ENCODE data around the gene YJEFN3. TPM values are rescaled to one million over a fixed set of nuclear protein-coding genes. Genes with fewer than 3 reads are reported as not detected.

The YJEFN3 gene
- total RNA-seq, 1 donor from 2014 or later, result 0.69 TPM

DNA sequence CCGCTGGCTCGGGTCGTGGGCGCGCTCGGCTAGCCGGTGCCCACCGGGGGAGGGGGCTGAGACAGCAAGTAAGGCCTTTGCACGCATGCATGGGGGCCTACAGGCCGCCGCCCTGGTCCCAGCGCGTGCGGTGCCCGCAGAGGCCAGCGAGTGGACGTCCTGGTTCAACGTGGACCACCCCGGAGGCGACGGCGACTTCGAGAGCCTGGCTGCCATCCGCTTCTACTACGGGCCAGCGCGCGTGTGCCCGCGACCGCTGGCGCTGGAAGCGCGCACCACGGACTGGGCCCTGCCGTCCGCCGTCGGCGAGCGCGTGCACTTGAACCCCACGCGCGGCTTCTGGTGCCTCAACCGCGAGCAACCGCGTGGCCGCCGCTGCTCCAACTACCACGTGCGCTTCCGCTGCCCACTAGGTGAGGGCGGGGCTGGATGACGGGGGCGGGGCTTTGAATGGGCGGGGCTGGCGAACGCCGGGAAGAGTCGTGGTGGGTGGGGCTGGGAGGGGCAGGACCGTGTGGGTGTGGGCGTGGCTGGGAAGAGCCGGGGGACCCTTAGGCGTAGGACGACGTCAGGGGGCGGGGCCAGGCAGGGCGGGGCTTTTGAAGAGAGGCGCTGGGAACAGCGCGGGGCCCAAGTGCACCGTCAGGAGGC is 11.5 kb downstream of the YJEFN3 start:
- peak; percentile 27 for DNase-seq

- DNase-seq, result no peak
These were observed 12.2 kb downstream of the YJEFN3 start for GRCh38 chr19:19540715-19541515.

DNA sequence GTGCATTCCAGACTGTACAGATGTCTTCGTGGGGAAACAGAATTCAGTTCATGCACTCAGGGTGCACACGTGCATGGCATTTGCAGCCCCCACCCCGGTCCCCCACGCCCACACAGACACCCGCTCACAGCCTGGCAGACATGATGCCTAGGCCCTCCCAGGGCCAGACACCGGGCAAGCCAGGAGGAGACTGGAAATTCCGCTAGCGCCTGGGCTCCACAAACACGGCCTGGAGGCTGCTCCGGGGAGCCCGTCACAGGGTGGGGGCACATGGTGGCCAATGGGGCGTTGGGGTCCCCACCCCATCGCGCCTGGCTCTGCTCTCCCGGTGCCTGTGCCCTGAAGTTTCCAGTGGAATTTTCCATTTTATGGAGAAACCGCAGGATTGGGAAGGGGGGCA is 12.9 kb downstream of the YJEFN3 start:
- no peak for DNase-seq

- DNase-seq, result no peak
These were observed 13.8 kb downstream of the YJEFN3 start for GRCh38 chr19:19542507-19542906.

DNA sequence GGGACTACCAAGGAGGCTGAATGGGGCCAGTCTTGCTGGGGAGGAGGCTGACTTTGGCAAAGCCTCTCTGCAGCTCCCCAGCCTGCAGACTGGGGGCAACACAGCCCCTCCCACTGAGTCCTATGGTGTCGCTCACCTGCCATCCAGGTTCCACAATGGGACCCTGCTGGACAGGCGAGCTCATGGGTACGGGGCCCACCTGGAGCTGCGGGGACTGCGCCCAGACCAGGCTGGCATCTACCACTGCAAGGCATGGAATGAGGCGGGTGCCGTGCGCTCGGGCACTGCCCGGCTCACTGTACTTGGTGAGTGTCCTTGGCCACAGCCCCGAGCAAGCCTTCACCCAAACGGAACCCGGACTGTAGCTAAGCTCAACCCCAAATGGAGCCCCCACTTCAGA is 14.4 kb downstream of the YJEFN3 start:
- no peak for DNase-seq

- DNase-seq, result no peak
These were observed 14.9 kb downstream of the YJEFN3 start for GRCh38 chr19:19543640-19544039.

GRCh38 chr19:19544257-19544953 is 15.7 kb downstream of the YJEFN3 start:
- no peak for DNase-seq

DNA sequence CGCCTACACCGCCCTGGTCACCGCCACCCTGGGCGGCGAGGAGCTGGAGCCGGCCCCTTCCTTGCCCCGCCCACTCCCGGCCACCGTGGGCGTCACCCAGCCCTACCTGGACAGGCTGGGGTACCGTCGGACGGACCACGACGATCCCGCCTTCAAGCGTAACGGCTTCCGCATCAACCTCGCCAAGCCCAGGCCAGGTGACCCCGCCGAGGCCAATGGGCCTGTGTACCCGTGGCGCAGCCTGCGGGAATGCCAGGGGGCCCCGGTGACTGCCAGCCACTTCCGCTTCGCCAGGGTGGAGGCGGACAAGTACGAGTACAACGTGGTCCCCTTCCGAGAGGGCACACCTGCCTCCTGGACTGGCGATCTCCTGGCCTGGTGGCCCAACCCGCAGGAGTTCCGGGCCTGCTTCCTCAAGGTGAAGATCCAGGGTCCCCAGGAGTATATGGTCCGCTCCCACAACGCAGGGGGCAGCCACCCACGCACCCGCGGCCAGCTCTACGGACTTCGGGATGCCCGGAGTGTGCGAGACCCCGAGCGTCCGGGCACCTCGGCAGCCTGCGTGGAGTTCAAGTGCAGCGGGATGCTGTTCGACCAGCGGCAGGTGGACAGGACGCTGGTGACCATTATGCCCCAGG is 16.4 kb downstream of the YJEFN3 start:
- DNase-seq, result no peak

DNA sequence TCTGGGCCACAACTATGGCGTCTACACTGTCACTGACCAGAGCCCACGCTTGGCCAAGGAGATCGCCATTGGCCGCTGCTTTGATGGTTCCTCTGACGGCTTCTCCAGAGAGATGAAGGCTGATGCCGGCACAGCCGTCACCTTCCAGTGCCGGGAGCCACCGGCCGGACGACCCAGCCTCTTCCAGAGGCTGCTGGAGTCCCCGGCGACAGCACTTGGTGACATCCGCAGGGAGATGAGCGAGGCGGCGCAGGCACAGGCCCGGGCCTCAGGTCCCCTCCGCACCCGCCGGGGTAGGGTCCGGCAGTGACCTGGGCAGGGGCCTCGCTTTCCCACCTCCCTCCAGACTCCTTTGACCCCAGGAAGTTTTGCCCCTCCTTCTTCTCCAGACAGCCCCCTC is 17.0 kb downstream of the YJEFN3 start:
- DNase-seq, result no peak

- no peak for DNase-seq
These were observed 18.0 kb downstream of the YJEFN3 start for GRCh38 chr19:19546751-19547162.

DNA sequence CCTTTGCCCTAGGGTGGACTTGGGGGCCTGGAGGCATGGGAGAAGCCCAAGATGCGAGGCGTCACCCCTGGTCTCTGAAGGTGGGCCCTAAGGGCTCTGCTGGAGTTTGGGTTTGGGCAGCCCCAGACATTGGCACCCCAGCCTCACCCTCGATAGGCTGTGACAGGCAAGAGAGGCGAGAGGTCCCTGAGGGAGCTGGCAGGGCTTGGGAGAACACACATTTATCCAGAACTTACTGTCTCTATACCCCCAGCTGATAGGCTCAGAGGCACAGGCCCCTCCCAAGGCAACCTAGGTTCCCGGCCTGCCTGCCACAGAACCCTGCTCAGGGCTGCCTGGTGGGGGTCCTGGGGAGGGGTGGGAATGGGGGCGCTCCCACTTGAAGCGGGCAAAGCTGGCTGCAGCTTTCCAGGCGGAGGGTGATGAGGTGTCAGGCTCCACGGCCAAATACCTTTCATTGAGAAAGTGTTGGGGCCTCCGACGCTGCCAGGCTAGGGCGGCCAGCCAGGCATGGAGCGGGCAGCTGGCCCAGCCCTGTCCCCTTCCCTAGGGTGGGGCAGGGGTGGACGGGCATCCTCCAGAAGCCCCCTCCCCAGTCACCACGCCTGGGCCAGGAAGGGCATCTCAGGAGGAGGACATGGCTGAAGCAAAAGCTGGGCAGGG is 19.1 kb downstream of the YJEFN3 start:
- no peak for DNase-seq

DNA sequence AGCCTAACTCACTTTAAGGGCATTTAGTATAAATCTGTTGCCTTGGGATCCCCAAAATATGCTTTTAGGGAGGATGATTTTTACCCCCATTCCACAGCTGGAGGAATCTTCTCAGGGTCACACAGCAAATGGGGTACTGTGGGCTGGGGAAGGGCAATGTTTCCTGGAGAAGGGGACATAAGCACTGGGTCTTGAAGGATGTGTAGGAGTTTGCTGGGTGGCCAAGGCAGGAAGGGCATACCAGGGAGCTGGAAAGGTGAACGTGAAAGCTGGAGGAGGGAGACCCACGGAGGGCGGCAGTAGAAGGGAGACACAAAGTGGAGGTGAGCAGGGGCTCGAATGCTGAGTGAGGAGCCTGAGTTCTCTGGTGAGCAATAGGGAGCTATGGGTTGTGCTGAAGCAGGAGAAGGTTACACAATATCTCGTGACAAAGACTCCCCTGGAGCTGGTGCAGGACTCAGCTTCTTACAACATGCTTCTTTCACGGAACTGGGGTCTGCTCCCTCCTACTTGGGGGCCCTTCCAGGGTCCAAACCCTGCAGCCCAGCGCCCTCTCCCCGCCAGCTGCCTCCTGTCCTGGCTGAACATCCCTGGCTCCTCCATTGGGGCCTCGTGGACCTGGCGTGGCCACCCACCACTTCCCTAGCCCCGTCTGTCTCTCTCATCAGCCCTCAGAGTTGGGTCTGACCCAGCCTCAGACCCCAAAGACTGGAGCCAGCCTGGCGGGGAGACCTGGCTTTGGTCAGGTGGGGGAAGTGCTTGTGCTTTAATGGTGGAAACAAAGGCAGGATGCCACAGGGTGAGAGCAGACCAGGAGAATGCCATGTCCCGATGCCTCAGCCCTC is 20.4 kb downstream of the YJEFN3 start:
- no peak for DNase-seq

DNA sequence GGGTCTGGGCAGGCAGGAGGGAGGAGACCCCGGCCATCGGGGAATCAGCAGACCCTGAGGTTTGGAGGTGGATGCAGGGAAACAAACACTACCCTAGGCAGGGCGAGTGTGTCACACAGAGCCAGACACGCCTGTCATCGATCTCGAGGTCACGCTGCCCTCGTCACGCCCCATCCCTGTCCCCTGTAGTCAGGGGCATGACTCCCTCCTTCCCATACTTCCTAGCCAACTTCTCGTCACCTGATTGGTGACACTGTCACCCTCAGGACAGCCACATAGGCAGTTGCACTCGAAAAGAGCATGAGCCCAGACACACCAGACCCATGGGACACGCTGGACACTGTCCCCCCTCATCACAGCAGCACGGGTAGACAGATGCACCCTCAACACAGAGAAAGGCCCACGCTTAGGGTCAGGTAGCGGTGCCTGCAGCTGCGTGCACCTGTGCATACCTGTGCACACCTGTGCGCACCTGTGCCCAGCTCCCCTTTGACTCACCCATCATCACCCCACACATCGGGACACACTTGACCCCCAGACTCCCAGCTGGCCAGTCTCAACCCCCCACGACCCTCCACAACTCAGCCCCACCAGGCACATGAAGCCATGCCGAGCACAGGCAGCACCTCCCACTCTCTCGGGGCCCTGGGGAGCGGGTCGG is 21.2 kb downstream of the YJEFN3 start:
- DNase-seq, result no peak

DNA sequence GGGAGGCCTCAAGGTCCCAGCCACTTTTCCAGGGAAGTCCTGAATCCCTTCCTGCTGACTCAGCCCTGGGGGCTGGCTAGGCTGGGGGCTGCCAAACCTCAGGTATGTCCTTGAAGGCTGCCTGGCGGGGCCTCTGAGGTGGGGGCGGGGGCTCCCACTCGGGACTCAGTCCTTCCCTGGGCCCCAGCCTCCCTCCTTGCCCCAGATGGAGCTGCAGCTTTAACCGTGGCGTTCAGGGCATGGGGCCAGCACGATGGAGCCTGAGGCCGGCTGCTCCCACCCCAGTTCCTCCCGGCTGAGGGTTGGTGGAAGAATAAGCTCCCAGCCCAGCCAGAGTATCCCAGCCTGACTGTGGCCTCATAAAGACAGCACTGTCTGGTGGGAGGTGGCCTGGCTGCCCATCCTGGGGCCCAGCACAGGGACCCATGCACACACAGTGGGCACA is 21.8 kb downstream of the YJEFN3 start:
- DNase-seq, result no peak

DNA sequence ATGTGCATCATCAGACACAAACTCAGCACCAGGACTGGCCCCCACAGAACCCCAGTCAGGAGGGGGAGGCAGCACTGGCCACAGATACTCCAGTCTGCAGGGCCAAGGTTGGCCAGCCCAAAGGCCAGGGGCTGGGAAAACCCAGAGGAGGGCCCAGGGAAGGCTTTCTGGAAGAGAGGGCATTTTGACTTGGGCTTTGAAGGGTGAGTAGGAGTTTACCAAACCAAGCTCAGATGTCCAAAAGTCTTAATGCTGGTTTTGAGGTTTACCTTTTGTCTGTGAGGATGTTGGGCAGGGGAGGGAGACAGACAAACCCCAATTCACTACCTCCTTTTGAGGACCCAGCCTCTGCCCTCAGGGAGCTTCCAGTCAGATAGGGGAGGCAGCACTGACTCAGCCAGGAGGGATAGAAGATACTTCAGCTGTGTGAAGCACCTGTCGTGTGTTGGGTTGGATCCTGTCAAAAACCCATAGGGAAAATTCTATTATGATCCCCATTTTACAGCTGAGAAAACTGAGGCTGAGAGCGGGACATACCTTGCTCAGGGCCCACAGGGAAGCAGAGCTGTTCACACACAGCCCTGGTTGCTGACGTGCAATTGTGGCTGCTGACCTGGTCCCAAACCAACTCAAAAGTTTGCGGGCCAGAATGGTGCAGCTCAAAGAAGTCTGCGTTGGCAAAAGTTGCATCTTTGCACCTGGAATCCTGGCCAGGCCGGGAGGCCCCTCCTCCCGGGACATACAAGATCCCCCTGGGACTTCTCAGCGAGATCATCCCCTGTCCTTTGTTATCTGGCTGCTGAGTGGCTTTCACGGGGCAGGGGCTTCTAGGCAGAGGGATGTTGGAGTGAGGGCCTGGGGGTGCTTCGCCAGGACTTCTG is 22.5 kb downstream of the YJEFN3 start:
- DNase-seq, result no peak

- DNase-seq, result no peak
These were observed 23.1 kb downstream of the YJEFN3 start for GRCh38 chr19:19551853-19552192.

- DNase-seq, result no peak
These were observed 24.1 kb downstream of the YJEFN3 start for GRCh38 chr19:19552798-19553197.

DNA sequence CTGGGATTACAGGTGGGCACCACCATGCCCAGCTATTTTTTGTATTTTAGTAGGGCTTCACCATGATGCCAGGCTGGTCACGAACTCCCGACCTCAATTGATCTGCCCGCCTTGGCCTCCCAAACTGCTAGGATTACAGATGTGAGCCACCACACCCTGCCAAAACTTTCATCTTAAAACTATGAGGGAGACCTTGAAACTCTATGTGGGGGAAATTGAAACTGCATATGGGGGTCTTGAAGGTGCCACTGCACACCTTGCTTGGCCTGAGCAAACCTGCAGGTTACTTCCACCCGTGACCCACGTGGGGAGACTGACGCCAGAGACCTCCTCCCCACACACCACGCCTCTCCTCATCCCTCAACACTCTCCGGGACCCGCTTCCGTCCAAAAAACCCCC is 25.0 kb downstream of the YJEFN3 start:
- no peak for DNase-seq

All from skin of body (tissue), 2 donors.